HEK293 (cell line): ENCODE results near the gene BBX.

Source experiments
- CTCF ChIA-PET: fragments of 350-600 bp; formaldehyde crosslinking; extraction: SDS; loops from one replicate; lab custom pipeline; 2021; ENCODE audit warnings: antibody characterized with exemption; lab: Yijun Ruan, JAX
- POLR2A ChIA-PET: fragments of 300-600 bp; formaldehyde crosslinking; extraction: SDS; loops from one replicate; lab custom pipeline; 2020; ENCODE audit warnings: antibody characterized with exemption, inconsistent platforms; lab: Yijun Ruan, JAX
- H3K27ac ChIP-seq: fragments of 200-500 bp; sonication (Bioruptor generic); 2 replicates; pipeline ENCODE4 v1.5.1; 2014; ENCODE audit warnings: low read depth, low read length, control low read depth, inconsistent platforms; ENCODE audit errors: extremely low read depth
- H3K36me3 ChIP-seq, 2 experiments: fragments of 200-500 bp in 1 of 2; sonication (Bioruptor generic) in 1 of 2; 1 replicate in 1 of 2; 2 replicates in 1 of 2; pipeline ENCODE4 v1.5.1; 2014 to 2017; ENCODE audit warnings: inconsistent platforms in 2 of 2, low read length in 2 of 2; ENCODE audit not compliant: control insufficient read depth in 2 of 2, insufficient read depth in 1 of 2
- H3K4me1 ChIP-seq: fragments of 200-500 bp; sonication (Bioruptor generic); 2 replicates; pipeline ENCODE4 v1.5.1; 2014; ENCODE audit warnings: mild to moderate bottlenecking, low read length, inconsistent platforms; ENCODE audit not compliant: control insufficient read depth, insufficient read depth
- H3K4me3 ChIP-seq: 2 replicates; pipeline ENCODE4 v1.5.1; 2011; ENCODE audit warnings: low read depth, mild to moderate bottlenecking, control low read depth, low read length, moderate library complexity
- H3K9me3 ChIP-seq: fragments of 200-500 bp; sonication (Bioruptor generic); 2 replicates; pipeline ENCODE4 v1.5.1; 2014; ENCODE audit warnings: low read depth, low read length, inconsistent platforms; ENCODE audit not compliant: control insufficient read depth, insufficient read depth
- GLI2 ChIP-seq: fragments of 450-650 bp; formaldehyde crosslinking; IDR thresholded peaks from 2 replicates; pipeline ENCODE4; 2017; ENCODE audit warnings: missing biosample characterization, missing genetic modification characterization, low read depth, borderline replicate concordance
- PRDM10 ChIP-seq: fragments of 450-650 bp; formaldehyde crosslinking; IDR thresholded peaks from 2 replicates; pipeline ENCODE4 v1.5.1; 2016; ENCODE audit warnings: missing biosample characterization, missing genetic modification characterization
- RBAK ChIP-seq: fragments of 450-650 bp; formaldehyde crosslinking; IDR thresholded peaks from 2 replicates; pipeline ENCODE4 v1.5.1; 2016; ENCODE audit warnings: missing biosample characterization, missing genetic modification characterization
- SCRT2 ChIP-seq: fragments of 450-650 bp; formaldehyde crosslinking; IDR thresholded peaks from 2 replicates; pipeline ENCODE4 v1.5.1; 2016; ENCODE audit warnings: missing biosample characterization, missing genetic modification characterization
- TSHZ1 ChIP-seq: fragments of 450-650 bp; formaldehyde crosslinking; IDR thresholded peaks from 2 replicates; pipeline ENCODE4 v1.5.1; 2016; ENCODE audit warnings: missing biosample characterization, missing genetic modification characterization, borderline replicate concordance
- ZBTB21 ChIP-seq: fragments of 450-650 bp; formaldehyde crosslinking; IDR thresholded peaks from 2 replicates; pipeline ENCODE4 v1.5.1; 2017; ENCODE audit warnings: missing biosample characterization, missing genetic modification characterization
- ZNF513 ChIP-seq: fragments of 450-650 bp; IDR thresholded peaks from 2 replicates; pipeline ENCODE4 v1.5.1; 2018; ENCODE audit warnings: missing biosample characterization, missing genetic modification characterization
- ZNF561 ChIP-seq: fragments of 450-650 bp; IDR thresholded peaks from 2 replicates; pipeline ENCODE4 v1.5.1; 2018; ENCODE audit warnings: missing biosample characterization, missing genetic modification characterization, borderline replicate concordance
- ZNF664 ChIP-seq: fragments of 450-650 bp; formaldehyde crosslinking; IDR thresholded peaks from 2 replicates; pipeline ENCODE4 v1.5.1; 2016; ENCODE audit warnings: missing biosample characterization, missing genetic modification characterization
- ZNF768 ChIP-seq: fragments of 450-650 bp; formaldehyde crosslinking; IDR thresholded peaks from 2 replicates; pipeline ENCODE4 v1.5.1; 2018; ENCODE audit warnings: missing biosample characterization, mild to moderate bottlenecking, missing genetic modification characterization
- ZNF837 ChIP-seq: fragments of 450-650 bp; formaldehyde crosslinking; IDR thresholded peaks from 2 replicates; pipeline ENCODE4 v1.5.1; 2016; ENCODE audit warnings: missing biosample characterization, missing genetic modification characterization

Gene BBX

GRCh38 chr3:107516475-107516874 is 6.3 kb upstream of the BBX start (continued):
- TF ChIP-seq ZNF513 = no peak

GRCh38 chr3:107520535-107520934 is 2.2 kb upstream of the BBX start:
- H3K4me3 ChIP-seq = no peak overlapping the region
- no peaks in the 10 kb centered on the region for H3K9me3 ChIP-seq
- ChIA-PET POLR2A (no interaction called here), CTCF (no interaction called here)
- H3K27ac ChIP-seq = no peak overlapping the region
- H3K36me3 ChIP-seq = no peaks in the 10 kb centered on the region
- no peak for TF ChIP-seq GLI2 (tag by site-specific recombination)
- peak; percentile 80 for TF ChIP-seq PRDM10
- H3K4me1 ChIP-seq = no peaks in the 10 kb centered on the region

GRCh38 chr3:107521469-107522059 is 1.2 kb upstream of the BBX start:
- peaks cover 0 to under 1% of the 10 kb centered on the region in 2 experiments; a peak in 1 of 3 replicates for H3K36me3 ChIP-seq
- no peak overlapping the region for H3K27ac ChIP-seq
- H3K4me1 ChIP-seq = no peaks in the 10 kb centered on the region
- H3K9me3 ChIP-seq = no peaks in the 10 kb centered on the region
- CTCF ChIA-PET = no interaction called here
- POLR2A ChIA-PET = no interaction called here
- TF ChIP-seq ZNF561 (tag by site-specific recombination) (no peak), ZBTB21 (tag by site-specific recombination) (no peak), ZNF768 (tag by site-specific recombination) (no peak), RBAK (tag by site-specific recombination) (no peak), SCRT2 (peak; percentile 27; the same call in 1 of the 2 replicates), ZNF664 (tag by site-specific recombination) (peak; percentile 91)
- no peak overlapping the region for H3K4me3 ChIP-seq

- H3K4me3 ChIP-seq = peak overlapping the region; percentile 88
- H3K9me3 ChIP-seq = no peaks in the 10 kb centered on the region
- POLR2A ChIA-PET = interaction anchor here (1.0 to 1.1 kb wide), 2 partner anchors 8 to 13 kb away, joined by 3 to 4 read pairs; no protein-coding TSS in a partner anchor
- H3K4me1 ChIP-seq = no peaks in the 10 kb centered on the region
- CTCF ChIA-PET = no interaction called here
- H3K36me3 ChIP-seq = peaks cover 0 to 15% of the 10 kb centered on the region in 2 experiments; a peak in 2 of 3 replicates
- no peak for TF ChIP-seq ZNF837 (tag by site-specific recombination)
- TF ChIP-seq TSHZ1 (tag by site-specific recombination) = no peak
- peak overlapping the region; percentile 53 for H3K27ac ChIP-seq
These were observed 452 bp downstream of the BBX start for GRCh38 chr3:107523289-107523538.
